ENCODE measurements around the gene CCNL1. TPM values are rescaled to one million over a fixed set of nuclear protein-coding genes. Genes with fewer than 3 reads are reported as not detected.
"Not testable (repeated sequence)": the region's sequence is repeated elsewhere in the genome, so short reads cannot be mapped to it uniquely, and the experiment has no call there.

CCNL1 gene
- 119 and 126 TPM in 2 replicates for total RNA-seq (2012; rRNA removed)

- Histone ChIP-seq H3K4me2 (ENCODE audit: low read length) (peak within 1 kb of the TSS; percentile 98), H3K4me3 (ENCODE audit: low read length) (peak within 1 kb of the TSS; percentile 94), H3K9ac (ENCODE audit: low read depth, low read length) (peak within 1 kb of the TSS; percentile 99), H3K9me3 (replicated peaks; ENCODE audit: low read length) (no peaks in the 10 kb centered on the region), H3K36me3 (ENCODE audit: insufficient read depth, low read length) (peaks cover 43% of the 10 kb centered on the region), H3K27me3 (ENCODE audit: control insufficient read depth, insufficient read depth, low read length) (no peaks in the 10 kb centered on the region), H3K4me1 (ENCODE audit: control insufficient read depth, insufficient read depth, low read length) (peaks cover 47% of the 10 kb centered on the region)
Observed at GRCh38 chr3:157159762-157160657, at the start of gene CCNL1. Gene CCNL1, minus strand, starts transcription at chr3:157160147. Its CDS starts 53 bp downstream, at chr3:157160094.

- Histone ChIP-seq H3K27me3 (ENCODE audit: control insufficient read depth, insufficient read depth, low read length) (no peaks in the 10 kb centered on the region), H3K4me1 (ENCODE audit: control insufficient read depth, insufficient read depth, low read length) (peaks cover 22% of the 10 kb centered on the region), H3K4me3 (ENCODE audit: low read length) (no peak overlapping the region), H3K9me3 (replicated peaks; ENCODE audit: low read length) (no peaks in the 10 kb centered on the region), H3K9ac (ENCODE audit: low read depth, low read length) (peak overlapping the region; percentile 26), H3K4me2 (ENCODE audit: low read length) (no peak overlapping the region), H3K36me3 (ENCODE audit: insufficient read depth, low read length) (no peaks in the 10 kb centered on the region)
Observed at GRCh38 chr3:157204880-157205279, 44.9 kb upstream of the CCNL1 start.

- Histone ChIP-seq H3K4me3 (ENCODE audit: low read length) (no peak overlapping the region), H3K36me3 (ENCODE audit: insufficient read depth, low read length) (no peaks in the 10 kb centered on the region), H3K4me2 (ENCODE audit: low read length) (peak overlapping the region; percentile 40), H3K27me3 (ENCODE audit: control insufficient read depth, insufficient read depth, low read length) (no peaks in the 10 kb centered on the region), H3K9ac (ENCODE audit: low read depth, low read length) (peak overlapping the region; percentile 26), H3K4me1 (ENCODE audit: control insufficient read depth, insufficient read depth, low read length) (peaks cover 22% of the 10 kb centered on the region), H3K9me3 (replicated peaks; ENCODE audit: low read length) (no peaks in the 10 kb centered on the region)
Observed at GRCh38 chr3:157204431-157204830, 44.5 kb upstream of the CCNL1 start.

- no peak overlapping the region for H3K4me3 ChIP-seq (ENCODE audit: low read length)
- H3K4me1 ChIP-seq (ENCODE audit: control insufficient read depth, insufficient read depth, low read length), result peaks cover 19% of the 10 kb centered on the region
- no peaks in the 10 kb centered on the region for H3K9me3 ChIP-seq (replicated peaks; ENCODE audit: low read length)
- no peaks in the 10 kb centered on the region for H3K27me3 ChIP-seq (ENCODE audit: control insufficient read depth, insufficient read depth, low read length)
- no peaks in the 10 kb centered on the region for H3K36me3 ChIP-seq (ENCODE audit: insufficient read depth, low read length)
- H3K4me2 ChIP-seq (ENCODE audit: low read length), result peak overlapping the region; percentile 59
- no peak overlapping the region for H3K9ac ChIP-seq (ENCODE audit: low read depth, low read length)
Observed at GRCh38 chr3:157201648-157202278, 41.8 kb upstream of the CCNL1 start.

- Histone ChIP-seq H3K4me2 (ENCODE audit: low read length) (no peak overlapping the region), H3K4me1 (ENCODE audit: control insufficient read depth, insufficient read depth, low read length) (peaks cover 11% of the 10 kb centered on the region), H3K27me3 (ENCODE audit: control insufficient read depth, insufficient read depth, low read length) (no peaks in the 10 kb centered on the region), H3K4me3 (ENCODE audit: low read length) (no peak overlapping the region), H3K9me3 (replicated peaks; ENCODE audit: low read length) (no peaks in the 10 kb centered on the region), H3K36me3 (ENCODE audit: insufficient read depth, low read length) (no peaks in the 10 kb centered on the region), H3K9ac (ENCODE audit: low read depth, low read length) (no peak overlapping the region)
Observed at GRCh38 chr3:157199841-157200240, 39.9 kb upstream of the CCNL1 start.

- Histone ChIP-seq H3K36me3 (ENCODE audit: insufficient read depth, low read length) (no peaks in the 10 kb centered on the region), H3K9ac (ENCODE audit: low read depth, low read length) (no peak overlapping the region), H3K4me1 (ENCODE audit: control insufficient read depth, insufficient read depth, low read length) (no peaks in the 10 kb centered on the region), H3K9me3 (replicated peaks; ENCODE audit: low read length) (no peaks in the 10 kb centered on the region), H3K4me3 (ENCODE audit: low read length) (no peak overlapping the region), H3K27me3 (ENCODE audit: control insufficient read depth, insufficient read depth, low read length) (no peaks in the 10 kb centered on the region), H3K4me2 (ENCODE audit: low read length) (no peak overlapping the region)
Observed at GRCh38 chr3:157195965-157196364, 36.0 kb upstream of the CCNL1 start.

- H3K9me3 ChIP-seq (replicated peaks; ENCODE audit: low read length), result peaks cover 12% of the 10 kb centered on the region
- not testable (repeated sequence) for H3K4me1 ChIP-seq (ENCODE audit: control insufficient read depth, insufficient read depth, low read length); H3K9ac ChIP-seq (ENCODE audit: low read depth, low read length); H3K4me3 ChIP-seq (ENCODE audit: low read length); H3K4me2 ChIP-seq (ENCODE audit: low read length); H3K36me3 ChIP-seq (ENCODE audit: insufficient read depth, low read length); H3K27me3 ChIP-seq (ENCODE audit: control insufficient read depth, insufficient read depth, low read length)
Observed at GRCh38 chr3:157191149-157191548, 31.2 kb upstream of the CCNL1 start.

GRCh38 chr3:157190380-157190872, 30.5 kb upstream of the CCNL1 start:
- Histone ChIP-seq H3K9ac (ENCODE audit: low read depth, low read length) (no peak overlapping the region), H3K4me2 (ENCODE audit: low read length) (no peak overlapping the region), H3K27me3 (ENCODE audit: control insufficient read depth, insufficient read depth, low read length) (no peaks in the 10 kb centered on the region), H3K36me3 (ENCODE audit: insufficient read depth, low read length) (peaks cover 3% of the 10 kb centered on the region), H3K9me3 (replicated peaks; ENCODE audit: low read length) (peaks cover 12% of the 10 kb centered on the region), H3K4me3 (ENCODE audit: low read length) (no peak overlapping the region), H3K4me1 (ENCODE audit: control insufficient read depth, insufficient read depth, low read length) (no peaks in the 10 kb centered on the region)

- H3K4me3 ChIP-seq (ENCODE audit: low read length), result no peak overlapping the region
- no peak overlapping the region for H3K4me2 ChIP-seq (ENCODE audit: low read length)
- no peaks in the 10 kb centered on the region for H3K4me1 ChIP-seq (ENCODE audit: control insufficient read depth, insufficient read depth, low read length)
- H3K36me3 ChIP-seq (ENCODE audit: insufficient read depth, low read length), result peaks cover 3% of the 10 kb centered on the region
- H3K27me3 ChIP-seq (ENCODE audit: control insufficient read depth, insufficient read depth, low read length), result no peaks in the 10 kb centered on the region
- peaks cover 12% of the 10 kb centered on the region for H3K9me3 ChIP-seq (replicated peaks; ENCODE audit: low read length)
- no peak overlapping the region for H3K9ac ChIP-seq (ENCODE audit: low read depth, low read length)
Observed at GRCh38 chr3:157188391-157188790, 28.4 kb upstream of the CCNL1 start.

- no peaks in the 10 kb centered on the region for H3K4me1 ChIP-seq (ENCODE audit: control insufficient read depth, insufficient read depth, low read length)
- no peak overlapping the region for H3K9ac ChIP-seq (ENCODE audit: low read depth, low read length)
- H3K27me3 ChIP-seq (ENCODE audit: control insufficient read depth, insufficient read depth, low read length), result no peaks in the 10 kb centered on the region
- H3K9me3 ChIP-seq (replicated peaks; ENCODE audit: low read length), result peaks cover 7% of the 10 kb centered on the region
- H3K4me3 ChIP-seq (ENCODE audit: low read length), result no peak overlapping the region
- peaks cover 3% of the 10 kb centered on the region for H3K36me3 ChIP-seq (ENCODE audit: insufficient read depth, low read length)
- no peak overlapping the region for H3K4me2 ChIP-seq (ENCODE audit: low read length)
Observed at GRCh38 chr3:157182879-157183278, 22.9 kb upstream of the CCNL1 start.

GRCh38 chr3:157180262-157180661, 20.3 kb upstream of the CCNL1 start:
- Histone ChIP-seq H3K4me3 (ENCODE audit: low read length) (no peak overlapping the region), H3K9me3 (replicated peaks; ENCODE audit: low read length) (no peaks in the 10 kb centered on the region), H3K4me2 (ENCODE audit: low read length) (no peak overlapping the region), H3K4me1 (ENCODE audit: control insufficient read depth, insufficient read depth, low read length) (peaks cover 10% of the 10 kb centered on the region), H3K36me3 (ENCODE audit: insufficient read depth, low read length) (no peaks in the 10 kb centered on the region), H3K27me3 (ENCODE audit: control insufficient read depth, insufficient read depth, low read length) (no peaks in the 10 kb centered on the region), H3K9ac (ENCODE audit: low read depth, low read length) (no peak overlapping the region)

Measured in skeletal muscle satellite cell (primary cell).